GM19328 (cell line): ENCODE results near the gene CFAP54.
"Not testable (repeated sequence)": the region's sequence is repeated elsewhere in the genome, so short reads cannot be mapped to it uniquely, and the experiment has no call there.

Experiments used
- ATAC-seq: cut with Tn5 transposase; IDR thresholded peaks from one replicate; pipeline ENCODE4 v1.9.1; 2021; ENCODE audit warnings: mild to moderate bottlenecking, moderate library complexity; ENCODE audit not compliant: unreplicated experiment

The CFAP54 gene, protein sequence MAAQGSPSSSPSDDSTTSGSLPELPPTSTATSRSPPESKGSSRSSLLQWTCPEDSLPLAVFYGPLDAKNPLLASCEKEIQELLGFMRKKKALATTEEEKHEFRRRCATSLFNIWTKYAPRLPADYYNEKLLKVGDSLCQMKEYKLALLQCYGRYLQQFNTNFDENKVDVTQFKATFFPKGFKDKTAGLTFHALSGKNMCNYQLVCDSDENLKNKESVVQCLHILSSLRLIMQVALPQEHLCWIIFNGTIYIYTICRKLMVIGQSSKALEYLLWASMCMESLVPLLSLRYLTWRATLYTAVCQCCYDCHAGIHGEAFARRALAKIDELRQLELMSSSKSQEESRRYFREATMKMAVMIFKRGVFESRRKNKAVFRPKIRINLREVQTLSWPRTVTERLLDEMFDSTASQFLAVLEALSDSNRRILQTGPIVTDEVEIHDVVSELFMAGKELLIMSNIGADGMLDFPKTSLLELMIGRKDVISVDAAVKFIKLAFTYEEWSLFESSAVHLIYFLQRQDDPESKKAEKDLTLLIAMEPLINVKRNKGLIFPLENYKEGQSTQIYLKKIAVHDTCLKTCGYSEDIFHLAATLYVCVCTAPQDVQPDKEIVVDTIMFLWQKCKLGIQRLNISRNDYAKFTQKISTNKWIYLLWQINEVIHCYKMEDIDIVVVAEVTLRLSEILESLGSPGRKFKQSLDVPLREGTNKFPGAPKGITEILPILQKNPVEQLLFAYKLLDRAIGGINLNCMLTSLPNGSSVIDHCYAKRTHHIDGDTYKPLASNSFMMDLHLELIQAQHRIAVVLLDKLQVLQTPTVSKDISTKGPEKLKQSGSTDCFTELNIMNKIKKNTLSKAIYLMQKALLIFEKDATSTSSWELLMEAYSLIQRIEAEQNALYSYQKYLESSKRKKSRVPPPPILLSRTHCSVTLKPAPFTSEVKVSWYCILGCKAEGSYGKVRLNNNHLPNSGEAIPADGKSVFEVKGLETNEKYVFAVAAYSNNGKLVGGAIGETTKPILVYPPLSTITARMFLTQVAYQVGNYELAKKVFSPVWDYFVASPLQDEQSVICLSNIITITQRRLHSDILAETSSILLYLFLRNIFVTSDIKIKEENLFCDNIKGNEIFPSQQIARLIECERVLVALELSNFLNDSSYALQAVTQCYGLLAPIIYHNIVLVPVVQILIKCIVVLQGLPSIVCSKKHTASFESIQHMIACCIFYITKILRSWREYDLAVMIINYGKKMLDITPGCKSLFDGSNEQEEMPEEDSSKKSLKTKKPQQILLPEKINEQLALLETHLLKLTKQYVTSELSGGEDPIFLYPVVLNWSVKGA (N-terminal part only)

DNA sequence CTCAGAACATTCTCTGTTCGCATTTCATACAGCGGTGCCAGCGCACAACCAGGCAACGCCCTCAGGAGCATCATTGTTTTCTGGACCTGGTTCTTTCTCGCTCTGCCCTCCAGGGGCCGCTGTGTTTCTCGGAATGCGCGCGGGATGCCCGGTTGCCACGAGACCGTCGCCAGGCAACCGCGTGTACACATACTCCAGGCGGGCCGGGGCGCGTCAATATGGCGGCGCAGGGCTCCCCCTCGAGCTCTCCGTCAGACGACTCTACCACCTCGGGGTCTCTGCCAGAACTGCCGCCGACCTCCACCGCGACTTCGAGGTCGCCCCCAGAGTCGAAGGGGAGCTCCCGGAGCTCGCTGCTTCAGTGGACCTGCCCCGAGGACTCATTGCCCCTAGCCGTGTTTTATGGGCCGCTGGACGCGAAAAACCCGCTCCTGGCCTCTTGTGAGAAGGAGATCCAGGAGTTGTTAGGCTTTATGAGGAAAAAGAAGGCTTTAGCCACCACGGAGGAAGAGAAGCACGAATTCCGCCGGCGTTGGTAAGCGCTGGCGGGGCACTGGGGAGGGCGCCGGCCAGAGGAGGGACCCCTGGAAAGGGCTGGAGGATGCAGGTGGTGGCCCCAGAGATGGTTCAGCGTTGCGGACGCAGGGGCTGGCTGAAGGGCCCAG lies at the start of gene CFAP54:
TSS of gene CFAP54 (plus strand) at position 186 of the 665 bp plus-strand sequence. CDS start at position 219, 33 bp downstream.
- peak; percentile 92 for ATAC-seq

GRCh38 chr12:96441816-96442215 lies 47.6 kb upstream of the CFAP54 start:
- no peak for ATAC-seq

GRCh38 chr12:96442906-96443305 lies 46.5 kb upstream of the CFAP54 start:
- no peak for ATAC-seq

DNA sequence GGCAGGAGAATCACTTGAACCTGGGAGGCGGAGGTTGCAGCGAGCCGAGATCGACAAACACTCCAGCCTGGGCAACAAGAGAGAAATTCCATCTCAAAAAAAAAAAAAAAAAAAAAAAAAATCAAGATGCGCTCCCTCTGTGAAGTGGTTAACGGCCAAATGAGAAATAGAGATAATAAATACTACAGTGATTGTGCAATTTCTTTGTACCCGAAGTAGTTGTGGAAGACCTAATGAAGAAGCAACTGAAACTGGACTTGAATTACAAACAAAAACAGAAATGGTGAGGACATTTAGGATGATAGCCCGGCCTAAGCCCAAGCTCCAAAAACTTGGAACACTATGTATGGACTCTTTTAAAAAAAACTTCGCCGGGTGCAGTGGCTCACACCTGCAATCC lies 45.0 kb upstream of the CFAP54 start:
- ATAC-seq, result no peak

DNA sequence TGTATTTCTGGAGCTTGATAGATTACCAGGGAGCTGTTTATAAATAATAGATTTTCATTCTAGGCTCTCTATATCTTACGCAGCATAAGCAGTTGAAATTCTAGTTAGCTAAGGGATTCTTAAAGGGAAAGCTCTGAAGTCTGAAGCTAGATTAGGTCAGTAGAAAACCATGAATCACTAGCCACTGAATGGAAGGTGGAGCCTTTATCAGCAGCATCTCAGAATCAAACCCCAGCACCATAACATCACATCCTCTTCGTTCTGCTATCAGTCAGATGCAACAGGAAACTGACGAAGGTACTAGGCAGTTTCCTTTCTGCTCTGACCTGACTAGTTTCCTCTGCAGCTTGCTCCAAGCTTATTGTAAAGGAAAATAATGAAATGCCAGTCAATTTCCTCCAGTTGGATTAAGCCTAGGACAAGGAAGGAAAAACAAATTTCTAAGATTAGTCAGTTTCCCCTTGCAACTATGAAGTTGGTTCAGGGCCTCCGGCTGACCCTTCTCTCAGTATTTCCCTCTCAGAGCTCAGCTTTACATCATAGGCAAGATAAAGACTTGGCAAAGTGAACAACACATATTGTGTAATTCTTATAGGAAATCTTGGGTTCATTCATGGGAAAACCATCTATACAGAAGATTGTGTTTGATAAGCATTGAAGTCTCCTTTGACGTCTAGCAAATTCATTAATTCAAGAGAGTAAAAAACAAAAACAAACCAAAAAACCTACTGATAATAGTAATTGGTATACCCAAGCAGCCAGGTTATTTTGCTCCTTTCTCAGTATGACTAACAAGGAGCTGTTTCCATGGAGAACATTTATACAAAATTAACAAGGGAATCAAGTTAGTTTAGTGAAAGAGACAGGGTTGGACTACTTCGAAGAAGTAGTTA lies 43.4 kb upstream of the CFAP54 start:
- peak; percentile 94 for ATAC-seq

GRCh38 chr12:96447256-96447655 lies 42.1 kb upstream of the CFAP54 start:
- no peak for ATAC-seq

DNA sequence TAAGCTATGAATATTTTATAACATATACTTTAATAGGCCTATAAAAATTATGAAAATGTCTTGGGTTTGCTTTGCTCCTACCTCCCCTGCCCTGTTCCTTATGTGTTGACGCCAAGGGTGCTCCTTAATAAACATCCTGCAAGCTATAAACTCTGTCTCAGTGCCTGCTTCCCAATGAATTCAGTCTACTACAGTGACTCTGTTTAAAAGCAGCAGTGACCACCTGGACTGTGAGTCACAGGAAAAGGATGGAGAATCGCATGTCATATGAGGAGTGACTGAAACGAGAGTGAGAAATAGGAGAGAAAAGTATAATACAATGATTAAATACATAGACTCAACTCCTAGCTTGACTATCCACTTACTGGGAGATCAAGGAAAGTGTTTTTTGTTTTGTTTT lies 41.1 kb upstream of the CFAP54 start:
- ATAC-seq, result no peak

DNA sequence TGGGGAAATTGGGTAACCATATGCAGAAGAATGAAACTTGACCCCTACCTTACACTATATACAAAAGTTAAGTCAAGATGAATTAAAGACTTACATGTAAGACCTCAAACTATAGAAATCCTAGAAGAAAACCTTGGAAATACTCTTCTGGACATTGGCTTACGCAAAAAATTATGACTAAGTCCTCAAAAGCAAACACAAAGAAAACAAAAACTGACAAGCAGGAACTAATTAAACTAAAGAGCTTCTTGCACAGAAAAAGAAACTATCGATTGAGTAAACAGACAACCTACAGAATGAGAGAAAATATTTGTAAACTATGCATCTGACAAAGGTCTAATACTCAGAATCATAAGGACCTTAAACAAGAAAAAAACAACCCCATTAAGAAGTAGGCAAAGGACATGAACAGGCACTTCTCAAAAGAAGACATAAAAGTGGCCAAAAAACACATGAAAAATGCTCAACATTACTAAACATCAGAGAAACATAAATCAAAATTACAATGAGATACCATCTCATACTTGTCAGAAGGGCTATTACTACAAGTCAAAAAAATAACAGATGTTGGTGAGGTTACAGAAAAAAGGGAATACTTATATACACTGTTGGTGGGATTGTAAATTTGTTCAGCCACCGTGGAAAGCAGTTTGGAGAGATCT lies 37.0 kb upstream of the CFAP54 start:
- ATAC-seq, result no peak

GRCh38 chr12:96454396-96454795 lies 35.0 kb upstream of the CFAP54 start:
- no peak for ATAC-seq

- no peak for ATAC-seq
Observed at GRCh38 chr12:96456265-96456974, 33.0 kb upstream of the CFAP54 start.

DNA sequence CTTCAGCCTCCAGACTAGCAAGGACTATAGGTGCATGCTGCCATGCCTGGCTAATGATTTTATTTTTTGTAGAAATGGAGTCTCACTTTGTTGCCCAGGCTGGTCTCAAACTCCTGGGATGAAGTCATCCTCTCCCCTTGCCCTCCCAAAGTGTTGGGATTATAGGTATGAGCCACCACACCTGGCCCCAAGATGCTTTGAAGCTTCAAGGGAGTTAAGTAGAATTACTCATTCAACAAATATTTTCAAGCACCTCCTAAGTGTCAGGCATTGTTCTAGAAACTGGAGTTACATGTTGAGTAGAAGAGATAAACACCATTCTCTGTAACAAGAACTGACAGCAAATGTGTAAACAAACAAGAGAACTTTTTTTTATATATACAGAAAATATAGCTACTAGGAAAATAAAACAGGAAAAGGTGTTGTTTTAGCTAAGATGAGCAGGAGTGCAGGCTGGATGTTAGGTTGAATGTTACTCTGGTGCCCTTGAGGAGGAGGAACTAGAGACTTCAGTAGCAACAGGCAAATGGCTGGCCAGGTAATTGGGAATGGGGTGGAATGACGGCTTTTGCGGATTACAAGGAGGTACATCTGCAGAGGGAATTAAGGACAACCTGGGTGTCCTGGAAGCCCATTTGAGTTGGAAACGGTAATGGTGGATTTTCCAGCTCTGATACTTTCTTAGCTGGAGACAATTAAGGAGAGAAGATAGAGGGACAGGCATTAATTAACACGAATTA lies 32.0 kb upstream of the CFAP54 start:
- ATAC-seq, result no peak

GRCh38 chr12:96459281-96459680 lies 30.1 kb upstream of the CFAP54 start:
- not testable (repeated sequence) for ATAC-seq

- ATAC-seq, result no peak
Observed at GRCh38 chr12:96462571-96463280, 26.7 kb upstream of the CFAP54 start.

GRCh38 chr12:96465896-96466295 lies 23.5 kb upstream of the CFAP54 start:
- ATAC-seq, result no peak

DNA sequence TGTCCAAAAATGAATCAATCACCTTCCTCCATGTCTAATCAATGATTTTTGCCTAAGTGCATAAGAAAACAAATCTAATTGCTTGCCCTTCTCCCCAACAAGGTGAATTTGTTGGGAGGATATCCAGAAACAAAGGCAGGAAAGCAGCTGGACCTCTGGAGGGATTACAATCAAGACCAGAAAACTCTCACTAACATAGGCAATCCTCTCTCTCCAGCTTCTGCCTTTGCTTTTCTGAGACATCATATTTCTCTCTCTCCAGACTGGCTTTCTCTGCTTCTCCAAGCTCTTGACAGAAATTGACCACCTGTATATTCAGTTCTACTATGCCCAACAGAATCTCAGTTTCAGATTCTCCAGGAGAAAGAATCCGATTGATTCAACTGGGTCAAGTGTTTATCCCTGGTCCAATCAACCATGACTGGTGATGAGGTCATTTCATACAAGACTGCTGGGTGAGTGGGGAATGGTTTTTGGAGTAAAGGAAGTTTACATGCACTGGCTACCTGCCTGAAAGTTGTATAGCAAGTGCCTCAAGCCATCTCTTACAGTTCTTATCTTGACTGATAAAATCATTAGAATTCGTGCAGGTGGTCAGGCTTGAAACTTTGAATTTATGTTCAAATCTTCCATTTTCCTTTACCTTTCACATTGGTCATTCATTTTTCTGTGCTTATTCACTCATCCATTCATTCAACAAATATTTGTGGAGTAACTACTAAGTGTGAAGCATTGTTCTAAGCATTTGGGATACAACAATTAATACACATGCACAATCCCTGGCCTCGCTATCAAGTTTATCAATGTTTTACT lies 22.2 kb upstream of the CFAP54 start:
- ATAC-seq, result no peak
